Measurements from ENCODE around the gene DCST2. TPM values are rescaled to one million over a fixed set of nuclear protein-coding genes. Genes with fewer than 3 reads are reported as not detected.

DCST2 gene
- total and polyA plus RNA-seq, 9 of the 15 experiments (the other 6 are each of a cell fraction or from before 2014, with no cell fraction given): 0.09 to 0.49 (median 0.11) TPM; not detected in 3

DNA sequence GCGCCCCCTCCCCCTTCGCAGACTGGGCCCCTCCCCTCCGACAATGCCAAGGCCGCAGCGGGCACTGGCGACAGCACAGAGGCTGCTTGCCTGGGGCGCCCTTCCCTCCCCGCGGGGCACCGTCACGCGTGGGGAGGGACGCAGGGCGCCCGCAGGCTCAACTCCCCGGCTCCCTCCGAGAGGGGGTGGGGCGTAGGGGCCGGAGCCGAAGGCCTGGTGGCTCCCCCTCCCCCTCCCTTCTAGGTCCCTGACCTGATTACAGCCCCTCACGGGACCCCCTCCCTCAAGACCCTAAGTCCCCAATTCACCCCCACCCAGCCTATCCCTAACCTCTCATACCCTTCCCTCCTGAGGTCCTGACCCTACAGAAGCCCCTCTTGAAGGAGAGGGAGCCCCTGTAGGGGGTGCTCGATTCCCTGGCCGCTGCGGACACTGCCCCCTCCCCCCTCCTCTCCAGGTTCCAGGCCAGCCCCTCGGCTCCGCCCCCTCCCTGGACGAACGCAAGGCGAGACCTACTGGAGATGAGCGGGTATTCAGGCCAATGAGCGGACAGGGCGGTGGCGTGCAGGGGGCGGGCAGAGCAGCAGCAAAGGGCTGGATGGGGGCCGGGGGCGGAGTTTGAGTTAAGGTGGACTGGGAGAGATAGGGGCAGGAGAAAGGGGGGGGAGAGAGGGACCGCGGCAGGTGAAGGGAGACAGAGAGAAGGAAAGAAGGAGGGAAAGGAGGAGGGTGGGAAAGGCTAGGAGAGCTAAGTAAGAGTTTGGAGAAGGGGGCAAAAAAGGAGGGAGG, 31.7 kb downstream of the DCST2 start (continued):
- TF ChIP-seq, protein P1, sequence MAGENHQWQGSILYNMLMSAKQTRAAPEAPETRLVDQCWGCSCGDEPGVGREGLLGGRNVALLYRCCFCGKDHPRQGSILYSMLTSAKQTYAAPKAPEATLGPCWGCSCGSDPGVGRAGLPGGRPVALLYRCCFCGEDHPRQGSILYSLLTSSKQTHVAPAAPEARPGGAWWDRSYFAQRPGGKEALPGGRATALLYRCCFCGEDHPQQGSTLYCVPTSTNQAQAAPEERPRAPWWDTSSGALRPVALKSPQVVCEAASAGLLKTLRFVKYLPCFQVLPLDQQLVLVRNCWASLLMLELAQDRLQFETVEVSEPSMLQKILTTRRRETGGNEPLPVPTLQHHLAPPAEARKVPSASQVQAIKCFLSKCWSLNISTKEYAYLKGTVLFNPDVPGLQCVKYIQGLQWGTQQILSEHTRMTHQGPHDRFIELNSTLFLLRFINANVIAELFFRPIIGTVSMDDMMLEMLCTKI (IDR thresholded peaks at IDR 0.05; ENCODE audit: partially characterized antibody): no peak
- TF ChIP-seq ATF7 (IDR thresholded peaks at IDR 0.05) (peak; percentile 56; the same call in 1 of the 2 replicates), KDM2B (CRISPR knock-in tag; IDR thresholded peaks at IDR 0.05) (no peak), ZNF766 (CRISPR knock-in tag; conservative IDR thresholded peaks at IDR 0.05) (no peak; the same call in 1 of the 2 replicates), MBD2 (IDR thresholded peaks at IDR 0.05; ENCODE audit: borderline replicate concordance, low read depth) (peak; percentile 93; the same call in 1 of the 2 replicates), KHSRP (IDR thresholded peaks at IDR 0.05) (no peak), RBM17 (IDR thresholded peaks at IDR 0.05; ENCODE audit: borderline replicate concordance, low read depth, low read length) (no peak), ZKSCAN1 (IDR thresholded peaks at IDR 0.05; ENCODE audit: low read depth, low read length) (no peak), STAG1 (CRISPR knock-in tag; IDR thresholded peaks at IDR 0.05; ENCODE audit: borderline replicate concordance) (no peak), HDAC3 (IDR thresholded peaks at IDR 0.05; ENCODE audit: borderline replicate concordance, partially characterized antibody) (no peak), GTF2E2 (tag; IDR thresholded peaks at IDR 0.05) (no peak), EWSR1 (IDR thresholded peaks at IDR 0.05; ENCODE audit: borderline replicate concordance, low read depth, partially characterized antibody) (no peak), MCM3 (IDR thresholded peaks at IDR 0.05) (no peak), ZNF174 (CRISPR knock-in tag; IDR thresholded peaks at IDR 0.05) (no peak)
- TF ChIP-seq, protein P2, sequence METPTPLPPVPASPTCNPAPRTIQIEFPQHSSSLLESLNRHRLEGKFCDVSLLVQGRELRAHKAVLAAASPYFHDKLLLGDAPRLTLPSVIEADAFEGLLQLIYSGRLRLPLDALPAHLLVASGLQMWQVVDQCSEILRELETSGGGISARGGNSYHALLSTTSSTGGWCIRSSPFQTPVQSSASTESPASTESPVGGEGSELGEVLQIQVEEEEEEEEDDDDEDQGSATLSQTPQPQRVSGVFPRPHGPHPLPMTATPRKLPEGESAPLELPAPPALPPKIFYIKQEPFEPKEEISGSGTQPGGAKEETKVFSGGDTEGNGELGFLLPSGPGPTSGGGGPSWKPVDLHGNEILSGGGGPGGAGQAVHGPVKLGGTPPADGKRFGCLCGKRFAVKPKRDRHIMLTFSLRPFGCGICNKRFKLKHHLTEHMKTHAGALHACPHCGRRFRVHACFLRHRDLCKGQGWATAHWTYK (CRISPR knock-in tag; IDR thresholded peaks at IDR 0.05): peak; percentile 50; the same call in 1 of the 2 replicates
- TF ChIP-seq, protein P3, sequence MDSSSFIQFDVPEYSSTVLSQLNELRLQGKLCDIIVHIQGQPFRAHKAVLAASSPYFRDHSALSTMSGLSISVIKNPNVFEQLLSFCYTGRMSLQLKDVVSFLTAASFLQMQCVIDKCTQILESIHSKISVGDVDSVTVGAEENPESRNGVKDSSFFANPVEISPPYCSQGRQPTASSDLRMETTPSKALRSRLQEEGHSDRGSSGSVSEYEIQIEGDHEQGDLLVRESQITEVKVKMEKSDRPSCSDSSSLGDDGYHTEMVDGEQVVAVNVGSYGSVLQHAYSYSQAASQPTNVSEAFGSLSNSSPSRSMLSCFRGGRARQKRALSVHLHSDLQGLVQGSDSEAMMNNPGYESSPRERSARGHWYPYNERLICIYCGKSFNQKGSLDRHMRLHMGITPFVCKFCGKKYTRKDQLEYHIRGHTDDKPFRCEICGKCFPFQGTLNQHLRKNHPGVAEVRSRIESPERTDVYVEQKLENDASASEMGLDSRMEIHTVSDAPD (CRISPR knock-in tag; IDR thresholded peaks at IDR 0.05): no peak
- TF ChIP-seq, protein P4, sequence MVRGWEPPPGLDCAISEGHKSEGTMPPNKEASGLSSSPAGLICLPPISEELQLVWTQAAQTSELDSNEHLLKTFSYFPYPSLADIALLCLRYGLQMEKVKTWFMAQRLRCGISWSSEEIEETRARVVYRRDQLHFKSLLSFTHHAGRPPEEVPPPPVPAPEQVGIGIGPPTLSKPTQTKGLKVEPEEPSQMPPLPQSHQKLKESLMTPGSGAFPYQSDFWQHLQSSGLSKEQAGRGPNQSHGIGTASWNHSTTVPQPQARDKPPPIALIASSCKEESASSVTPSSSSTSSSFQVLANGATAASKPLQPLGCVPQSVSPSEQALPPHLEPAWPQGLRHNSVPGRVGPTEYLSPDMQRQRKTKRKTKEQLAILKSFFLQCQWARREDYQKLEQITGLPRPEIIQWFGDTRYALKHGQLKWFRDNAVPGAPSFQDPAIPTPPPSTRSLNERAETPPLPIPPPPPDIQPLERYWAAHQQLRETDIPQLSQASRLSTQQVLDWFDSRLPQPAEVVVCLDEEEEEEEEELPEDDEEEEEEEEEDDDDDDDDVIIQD (CRISPR knock-in tag; IDR thresholded peaks at IDR 0.05): no peak
- TF ChIP-seq, protein P5, sequence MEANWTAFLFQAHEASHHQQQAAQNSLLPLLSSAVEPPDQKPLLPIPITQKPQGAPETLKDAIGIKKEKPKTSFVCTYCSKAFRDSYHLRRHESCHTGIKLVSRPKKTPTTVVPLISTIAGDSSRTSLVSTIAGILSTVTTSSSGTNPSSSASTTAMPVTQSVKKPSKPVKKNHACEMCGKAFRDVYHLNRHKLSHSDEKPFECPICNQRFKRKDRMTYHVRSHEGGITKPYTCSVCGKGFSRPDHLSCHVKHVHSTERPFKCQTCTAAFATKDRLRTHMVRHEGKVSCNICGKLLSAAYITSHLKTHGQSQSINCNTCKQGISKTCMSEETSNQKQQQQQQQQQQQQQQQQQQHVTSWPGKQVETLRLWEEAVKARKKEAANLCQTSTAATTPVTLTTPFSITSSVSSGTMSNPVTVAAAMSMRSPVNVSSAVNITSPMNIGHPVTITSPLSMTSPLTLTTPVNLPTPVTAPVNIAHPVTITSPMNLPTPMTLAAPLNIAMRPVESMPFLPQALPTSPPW (CRISPR knock-in tag; IDR thresholded peaks at IDR 0.05): peak; percentile 81

All from K562 (cell line).